ENCODE measurements around the gene TRABD2B. TPM values are rescaled to one million over a fixed set of nuclear protein-coding genes. Genes with fewer than 3 reads are reported as not detected.

The TRABD2B gene
- total RNA-seq, 1 donor, result under 0.01 TPM

- DNase-seq (ENCODE audit: insufficient read length, low spot score, missing footprints), result no peak
Observed at GRCh38 chr1:47898133-47898845, 98.9 kb downstream of the TRABD2B start.

GRCh38 chr1:47895279-47896125 lies 101.7 kb downstream of the TRABD2B start:
- Histone ChIP-seq H3K4me1 (ENCODE audit: insufficient read depth, low read length) (no peaks in the 10 kb centered on the region), H3K79me2 (ENCODE audit: insufficient read depth, low read length) (no peaks in the 10 kb centered on the region), H2AFZ (ENCODE audit: low read length) (no peak overlapping the region), H3K9me3 (ENCODE audit: low read depth, low read length) (no peaks in the 10 kb centered on the region), H3K27me3 (ENCODE audit: insufficient read depth, low read length) (no peaks in the 10 kb centered on the region), H3K36me3 (ENCODE audit: insufficient read depth, low read length) (no peaks in the 10 kb centered on the region), H3K4me3 (ENCODE audit: insufficient read depth, low read length) (no peak overlapping the region), H3K27ac (ENCODE audit: low read depth, low read length) (no peak overlapping the region), H3K4me2 (ENCODE audit: insufficient read depth, low read length) (no peak overlapping the region), H4K20me1 (ENCODE audit: insufficient read depth, low read length) (no peaks in the 10 kb centered on the region)
- no peak for DNase-seq (ENCODE audit: insufficient read length, low spot score, missing footprints)
- TF ChIP-seq CTCF (IDR thresholded peaks at IDR 0.05; ENCODE audit: extremely low read depth, low read depth, low read length), result no peak

More at GRCh38 chr1:47898133-47898845, 98.9 kb downstream of the TRABD2B start:
- Histone ChIP-seq H3K27me3 (ENCODE audit: insufficient read depth, low read length) (no peaks in the 10 kb centered on the region), H3K79me2 (ENCODE audit: insufficient read depth, low read length) (no peaks in the 10 kb centered on the region), H3K4me3 (ENCODE audit: insufficient read depth, low read length) (no peak overlapping the region), H3K9me3 (ENCODE audit: low read depth, low read length) (no peaks in the 10 kb centered on the region), H3K36me3 (ENCODE audit: insufficient read depth, low read length) (no peaks in the 10 kb centered on the region), H3K27ac (ENCODE audit: low read depth, low read length) (no peak overlapping the region), H3K4me1 (ENCODE audit: insufficient read depth, low read length) (no peaks in the 10 kb centered on the region), H3K4me2 (ENCODE audit: insufficient read depth, low read length) (no peak overlapping the region), H4K20me1 (ENCODE audit: insufficient read depth, low read length) (no peaks in the 10 kb centered on the region), H2AFZ (ENCODE audit: low read length) (no peak overlapping the region)
- no peak for TF ChIP-seq CTCF (IDR thresholded peaks at IDR 0.05; ENCODE audit: extremely low read depth, low read depth, low read length)

GRCh38 chr1:47894410-47895278 lies 102.5 kb downstream of the TRABD2B start:
- Histone ChIP-seq H3K79me2 (ENCODE audit: insufficient read depth, low read length) (no peaks in the 10 kb centered on the region), H3K27ac (ENCODE audit: low read depth, low read length) (no peak overlapping the region), H3K4me3 (ENCODE audit: insufficient read depth, low read length) (no peak overlapping the region), H3K36me3 (ENCODE audit: insufficient read depth, low read length) (no peaks in the 10 kb centered on the region), H3K9me3 (ENCODE audit: low read depth, low read length) (no peaks in the 10 kb centered on the region), H2AFZ (ENCODE audit: low read length) (no peak overlapping the region), H3K4me2 (ENCODE audit: insufficient read depth, low read length) (no peak overlapping the region), H3K27me3 (ENCODE audit: insufficient read depth, low read length) (no peaks in the 10 kb centered on the region), H3K4me1 (ENCODE audit: insufficient read depth, low read length) (no peaks in the 10 kb centered on the region), H4K20me1 (ENCODE audit: insufficient read depth, low read length) (no peaks in the 10 kb centered on the region)
- TF ChIP-seq CTCF (IDR thresholded peaks at IDR 0.05; ENCODE audit: extremely low read depth, low read depth, low read length), result no peak
- DNase-seq (ENCODE audit: insufficient read length, low spot score, missing footprints), result no peak

Data from osteoblast (primary cell).